ENCODE results near the gene ZFP2.
"Not testable (repeated sequence)": the region's sequence is repeated elsewhere in the genome, so short reads cannot be mapped to it uniquely, and the experiment has no call there.

ZFP2 gene

DNA sequence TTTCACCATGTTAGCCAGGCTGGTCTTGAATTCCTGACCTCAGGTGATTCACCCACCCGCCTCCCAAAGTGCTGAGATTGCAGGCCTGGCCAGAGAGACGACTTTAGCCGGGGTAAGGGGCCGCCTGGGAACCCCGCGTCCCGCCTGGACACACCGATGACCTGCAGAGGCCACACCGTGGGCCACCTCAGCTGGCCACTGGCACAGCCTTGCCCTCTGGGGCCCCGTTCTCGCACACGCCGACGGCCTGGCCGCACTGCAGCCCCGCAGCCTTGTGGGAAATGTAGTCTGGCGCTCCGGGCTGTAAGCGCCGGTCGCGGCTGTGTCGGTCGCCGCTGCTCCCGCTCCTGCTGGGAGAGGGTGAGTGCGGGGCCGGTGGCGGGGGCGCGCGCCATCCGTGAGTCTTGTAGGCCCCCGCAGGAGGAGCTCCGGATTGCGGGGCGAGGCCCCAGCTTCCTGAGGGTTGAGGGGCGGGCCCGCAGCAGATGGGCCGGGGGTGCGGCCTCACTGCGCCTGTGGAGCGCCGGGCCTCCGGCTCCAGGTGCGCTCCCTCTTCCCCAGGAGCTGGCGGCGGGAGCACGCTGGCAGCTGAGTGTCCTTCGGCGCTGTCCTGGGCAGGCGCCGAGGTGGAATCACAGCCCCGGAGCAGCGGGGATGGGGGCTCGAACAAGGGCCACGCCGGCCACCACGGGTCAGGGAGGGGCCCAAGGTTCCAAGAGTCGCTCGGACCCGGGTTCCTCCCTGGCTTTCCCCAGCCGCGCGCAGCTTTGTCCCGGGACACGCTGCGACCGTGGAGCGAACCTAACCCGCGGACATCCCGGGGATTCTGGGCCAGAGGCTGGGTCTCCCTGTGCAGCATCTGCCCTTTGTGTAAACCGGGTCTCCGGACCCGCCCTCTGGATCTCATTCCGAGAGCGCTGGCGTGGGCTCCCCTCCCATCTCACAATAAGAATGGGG, at the start of gene ZFP2:
ZFP2 (plus strand) TSS at position 299 of the 957 bp plus-strand sequence. CDS start 35,401 bp downstream, outside the sequence.
- DNase-seq (ENCODE audit: low read depth): peak; percentile 45

- no peak for DNase-seq (ENCODE audit: low read depth)
Measured at GRCh38 chr5:178849316-178849715, 46.4 kb upstream of the ZFP2 start.

DNA sequence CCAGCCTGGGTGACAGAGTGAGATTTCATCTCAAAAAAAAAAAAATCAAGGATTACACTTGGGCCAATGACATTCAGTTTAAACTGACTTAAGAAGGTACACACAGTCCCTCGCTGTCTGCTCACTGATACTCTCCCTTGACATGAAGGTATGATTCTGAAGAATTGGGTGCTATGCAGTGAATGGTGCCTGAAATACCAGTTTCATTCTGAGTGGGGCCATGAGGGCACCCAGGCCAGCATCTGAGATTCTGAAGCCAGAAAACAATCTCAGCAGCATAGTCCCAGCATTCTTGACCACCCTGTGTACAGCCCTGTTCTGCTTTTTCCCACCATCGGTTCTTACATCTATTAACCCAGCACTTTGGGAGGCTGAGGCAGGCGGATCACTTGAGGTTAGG, 43.8 kb upstream of the ZFP2 start:
- DNase-seq (ENCODE audit: low read depth): no peak

DNA sequence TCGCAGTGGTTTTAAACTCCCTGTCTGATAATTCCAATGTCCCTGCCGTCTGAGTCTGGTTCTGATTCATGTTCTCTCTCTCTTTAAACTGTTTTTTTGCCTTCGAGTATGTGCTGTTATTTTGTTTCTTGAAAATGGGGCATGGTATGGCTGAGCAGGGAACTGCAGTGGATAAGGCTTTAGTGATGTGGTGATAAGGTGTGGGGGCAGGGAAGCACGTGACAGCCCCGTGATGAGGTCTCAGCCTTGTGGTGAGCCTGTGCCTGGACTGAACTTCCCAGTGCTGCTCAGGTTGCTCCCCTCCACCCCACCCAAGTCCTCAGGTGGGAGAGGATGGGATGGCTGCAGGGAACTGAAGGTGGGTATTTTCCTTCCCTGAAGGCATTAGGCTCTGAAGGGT, 41.4 kb upstream of the ZFP2 start:
- no peak for DNase-seq (ENCODE audit: low read depth)

DNA sequence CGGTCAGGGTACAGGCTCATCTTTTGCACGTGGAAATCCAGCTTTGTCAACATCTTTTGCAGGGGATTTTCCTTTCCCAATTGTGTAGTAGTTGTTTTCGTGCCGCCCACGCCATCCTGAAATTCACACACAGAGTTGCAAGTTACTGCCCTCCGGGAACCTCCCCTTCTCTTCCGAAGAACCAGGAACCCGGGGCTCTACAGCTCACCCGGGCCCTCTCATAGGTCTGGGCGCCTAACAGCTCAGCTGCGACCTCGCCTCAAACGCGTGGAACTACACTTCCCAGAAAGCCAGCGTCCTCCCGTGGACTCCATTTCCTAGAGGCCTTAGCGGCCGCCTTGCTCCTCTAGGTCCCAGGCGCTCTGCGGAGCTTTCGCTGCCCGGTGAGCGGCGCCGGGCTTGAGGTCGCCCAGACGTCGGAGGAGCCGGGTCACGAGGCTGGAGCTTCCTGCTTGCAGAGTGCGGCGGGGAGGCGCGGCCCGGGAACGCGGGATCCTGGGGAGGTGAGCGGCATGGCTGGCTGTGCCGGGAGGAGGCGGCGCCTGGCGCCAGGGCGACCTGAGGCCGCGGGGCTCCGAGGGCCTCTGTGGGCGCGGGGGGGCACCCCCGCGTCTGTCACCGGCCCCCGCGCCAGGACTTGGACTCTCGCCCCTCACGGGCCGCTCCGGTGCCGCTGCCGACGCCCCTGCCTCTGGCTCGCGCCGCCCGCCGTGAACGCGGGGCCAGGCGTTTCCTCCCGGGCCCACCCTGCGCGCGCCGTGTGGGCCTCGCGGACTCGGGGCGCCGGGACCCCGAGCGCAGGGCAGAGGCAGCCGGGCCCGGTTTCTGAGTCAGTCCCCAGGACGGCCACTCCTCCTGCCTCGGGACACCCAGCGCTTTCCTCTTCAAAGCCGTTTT, 35.8 kb upstream of the ZFP2 start, which contains the start of gene ZNF354B:
ZNF354B (plus strand) TSS at position 329 of the 897 bp plus-strand sequence. CDS start 1,095 bp downstream, outside the sequence.
- DNase-seq (ENCODE audit: low read depth): peak; percentile 93

DNA sequence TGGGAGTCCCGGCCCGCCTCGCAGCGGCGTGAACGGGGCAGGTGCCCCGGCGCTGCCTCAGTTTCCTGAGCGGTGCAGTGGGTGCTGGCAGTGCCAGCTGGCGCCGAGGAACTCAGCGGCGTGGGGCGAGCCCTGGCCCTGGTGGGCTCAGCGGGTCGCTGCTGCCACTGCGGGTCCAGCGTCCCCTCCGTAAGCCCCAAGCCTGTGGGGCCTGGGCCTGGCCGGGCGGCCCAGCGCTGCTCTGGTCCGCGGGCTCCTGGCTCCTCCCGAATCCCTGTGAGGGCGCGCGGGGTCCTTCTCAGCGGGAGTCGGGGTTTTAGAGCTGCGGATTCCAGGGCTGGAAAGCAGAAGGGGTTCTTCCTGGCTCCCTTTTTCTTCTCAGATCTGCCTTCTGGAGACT, 35.1 kb upstream of the ZFP2 start:
- DNase-seq (ENCODE audit: low read depth): not testable (repeated sequence)

- no peak for DNase-seq (ENCODE audit: low read depth)
Measured at GRCh38 chr5:178861627-178862026, 34.1 kb upstream of the ZFP2 start.

GRCh38 chr5:178866946-178867345, 28.8 kb upstream of the ZFP2 start:
- no peak for DNase-seq (ENCODE audit: low read depth)

DNA sequence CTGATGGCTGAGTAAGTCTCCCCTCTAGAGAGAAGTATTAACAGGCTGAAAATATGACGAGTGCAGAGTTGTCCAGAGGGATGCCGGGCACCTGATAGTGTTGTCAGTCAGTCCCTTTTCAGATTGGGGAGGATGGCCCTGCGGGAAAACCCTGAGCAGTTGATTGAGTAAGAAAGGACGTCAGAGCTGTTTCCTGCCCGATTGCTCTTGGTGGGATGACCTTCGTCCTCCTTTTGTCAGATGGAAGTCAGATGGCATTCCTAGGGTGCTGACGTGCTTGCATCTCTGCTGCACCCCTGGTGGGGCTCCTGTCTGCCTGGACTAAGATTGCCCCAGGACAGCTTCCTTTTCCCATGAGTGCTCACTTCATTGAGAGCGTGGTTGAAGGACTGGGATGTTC, 26.1 kb upstream of the ZFP2 start:
- no peak for DNase-seq (ENCODE audit: low read depth)

- no peak for DNase-seq (ENCODE audit: low read depth)
Measured at GRCh38 chr5:178870411-178870810, 25.3 kb upstream of the ZFP2 start.

- DNase-seq (ENCODE audit: low read depth): no peak
Measured at GRCh38 chr5:178872302-178872701, 23.4 kb upstream of the ZFP2 start.

GRCh38 chr5:178883115-178883694, 12.5 kb upstream of the ZFP2 start:
- not testable (repeated sequence) for DNase-seq (ENCODE audit: low read depth)

GRCh38 chr5:178883815-178884430, 11.8 kb upstream of the ZFP2 start:
- no peak for DNase-seq (ENCODE audit: low read depth)

- DNase-seq (ENCODE audit: low read depth): no peak
Measured at GRCh38 chr5:178899289-178899688, 3.6 kb downstream of the ZFP2 start.

GRCh38 chr5:178902849-178903248, 7.1 kb downstream of the ZFP2 start:
- no peak for DNase-seq (ENCODE audit: low read depth)

- no peak for DNase-seq (ENCODE audit: low read depth)
Measured at GRCh38 chr5:178931846-178932760, 36.4 kb downstream of the ZFP2 start.

DNA sequence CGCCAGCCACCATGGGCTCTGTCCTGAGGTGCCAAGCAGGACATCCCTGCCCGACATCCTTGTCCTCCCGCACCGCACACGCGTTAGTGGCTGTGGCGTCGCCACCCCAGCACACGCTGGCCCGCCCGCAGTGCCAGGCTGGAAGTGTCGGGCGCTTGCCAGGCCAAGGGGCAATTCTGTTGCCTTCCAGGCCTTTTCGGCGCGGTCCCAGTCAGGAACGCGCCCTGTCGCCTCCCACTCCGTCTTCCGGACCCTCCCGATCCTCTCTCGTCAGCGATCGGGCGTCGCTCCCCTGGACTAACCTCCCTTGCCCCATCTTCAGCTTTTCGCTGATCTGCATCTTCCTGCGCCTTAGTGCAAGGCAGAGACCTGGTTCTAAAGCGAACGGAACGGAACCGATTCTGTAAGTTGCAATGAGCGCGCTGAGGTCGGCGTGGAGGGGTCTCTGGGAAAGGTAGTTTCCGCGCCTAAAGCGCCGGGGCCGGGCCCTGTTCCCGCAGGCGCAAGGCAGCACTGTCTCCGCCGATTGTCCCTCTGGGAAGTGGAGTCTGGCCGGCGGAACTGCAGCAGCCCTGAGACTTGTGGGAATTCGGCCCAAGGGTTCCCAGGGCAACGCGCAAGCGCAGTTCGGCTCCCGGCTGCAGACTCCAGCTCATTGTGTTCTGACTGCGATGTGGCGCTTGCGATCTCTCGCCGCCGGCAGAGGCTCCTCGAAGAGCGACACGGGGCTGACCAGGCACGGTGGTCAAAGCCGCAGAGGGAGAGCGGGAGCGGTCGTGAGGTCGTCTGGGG, 45.1 kb downstream of the ZFP2 start, which contains the start of gene ZNF454:
ZNF454 (plus strand) TSS at position 630 of the 792 bp plus-strand sequence. CDS start 1,594 bp downstream, outside the sequence.
- peak; percentile 31 for DNase-seq (ENCODE audit: low read depth)

DNA sequence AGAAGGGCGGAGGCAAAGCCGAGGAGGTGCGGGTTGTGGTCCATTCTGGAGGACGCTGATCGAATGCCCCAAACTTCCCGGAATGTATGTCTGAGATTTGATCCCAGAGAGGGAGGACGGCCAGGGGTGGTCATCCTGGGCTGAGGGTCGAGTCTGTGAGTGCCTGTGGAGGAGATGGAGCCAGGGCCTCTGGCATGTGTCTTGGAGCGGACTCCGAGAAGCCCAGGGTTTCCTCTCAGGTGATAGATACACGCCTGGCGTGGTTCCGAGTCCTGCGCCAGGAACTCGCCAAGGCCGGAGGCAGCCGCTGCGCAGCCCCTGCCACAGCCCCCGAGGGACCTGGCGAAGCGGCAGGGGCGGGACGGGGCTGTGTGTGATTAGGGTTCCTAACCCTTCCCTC, 45.6 kb downstream of the ZFP2 start:
- DNase-seq (ENCODE audit: low read depth): no peak

DNA sequence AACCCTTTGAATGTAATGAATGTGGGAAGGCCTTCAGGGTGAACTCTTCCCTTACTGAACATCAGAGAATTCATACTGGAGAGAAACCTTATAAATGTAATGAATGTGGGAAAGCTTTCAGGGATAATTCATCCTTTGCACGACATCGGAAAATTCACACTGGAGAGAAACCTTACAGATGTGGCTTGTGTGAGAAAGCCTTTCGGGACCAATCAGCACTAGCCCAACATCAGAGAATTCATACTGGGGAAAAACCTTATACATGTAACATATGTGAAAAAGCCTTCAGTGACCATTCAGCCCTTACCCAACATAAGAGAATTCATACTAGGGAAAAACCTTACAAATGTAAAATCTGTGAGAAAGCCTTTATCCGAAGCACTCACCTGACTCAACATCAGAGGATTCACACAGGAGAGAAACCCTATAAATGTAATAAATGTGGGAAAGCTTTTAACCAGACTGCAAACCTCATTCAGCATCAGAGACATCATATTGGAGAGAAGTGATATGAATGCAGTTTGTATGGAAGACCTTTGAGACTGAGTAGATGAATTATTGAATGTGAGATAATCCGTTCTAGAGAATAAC, 69.8 kb downstream of the ZFP2 start:
- DNase-seq (ENCODE audit: low read depth): no peak
